GM19025 (cell line): ENCODE results near the gene PRKAG2.

ENCODE experiments used
- ATAC-seq: cut with Tn5 transposase; IDR thresholded peaks from one replicate; pipeline ENCODE4 v1.9.1; 2021; ENCODE audit warnings: mild to moderate bottlenecking, low read depth, moderate library complexity; ENCODE audit not compliant: unreplicated experiment

Gene PRKAG2

DNA sequence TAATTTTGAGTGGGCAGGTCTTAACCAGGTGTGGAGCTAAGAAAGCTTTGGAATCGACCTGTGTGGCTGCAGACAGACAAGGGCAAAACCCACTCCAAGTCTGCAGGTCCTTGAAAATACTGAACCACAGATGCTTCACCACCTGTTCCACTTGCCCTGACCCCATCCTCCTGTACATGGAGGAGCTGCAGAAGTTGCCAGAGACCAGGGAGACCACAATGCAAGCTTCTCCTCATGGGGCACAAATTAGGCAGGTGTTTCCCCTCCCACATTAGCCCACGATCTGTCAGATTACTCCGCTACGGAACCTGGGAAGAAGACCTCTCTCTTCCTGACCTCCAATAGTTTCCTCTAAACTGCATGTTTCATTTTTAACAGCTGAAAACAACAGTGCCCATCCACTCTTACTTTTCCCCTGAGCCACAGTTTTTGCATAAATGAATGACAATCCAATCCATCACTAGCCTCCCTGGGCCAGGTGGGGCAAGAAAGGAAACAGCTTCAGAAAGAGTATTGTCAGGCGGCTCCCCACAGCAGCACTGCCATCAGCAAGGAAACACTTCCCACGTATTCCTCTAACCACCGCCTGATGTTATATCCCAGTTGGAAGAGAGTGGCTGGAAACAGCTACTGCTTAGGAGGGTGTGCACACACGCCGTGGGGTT lies 141.6 kb downstream of the PRKAG2 start:
- ATAC-seq, result no peak

DNA sequence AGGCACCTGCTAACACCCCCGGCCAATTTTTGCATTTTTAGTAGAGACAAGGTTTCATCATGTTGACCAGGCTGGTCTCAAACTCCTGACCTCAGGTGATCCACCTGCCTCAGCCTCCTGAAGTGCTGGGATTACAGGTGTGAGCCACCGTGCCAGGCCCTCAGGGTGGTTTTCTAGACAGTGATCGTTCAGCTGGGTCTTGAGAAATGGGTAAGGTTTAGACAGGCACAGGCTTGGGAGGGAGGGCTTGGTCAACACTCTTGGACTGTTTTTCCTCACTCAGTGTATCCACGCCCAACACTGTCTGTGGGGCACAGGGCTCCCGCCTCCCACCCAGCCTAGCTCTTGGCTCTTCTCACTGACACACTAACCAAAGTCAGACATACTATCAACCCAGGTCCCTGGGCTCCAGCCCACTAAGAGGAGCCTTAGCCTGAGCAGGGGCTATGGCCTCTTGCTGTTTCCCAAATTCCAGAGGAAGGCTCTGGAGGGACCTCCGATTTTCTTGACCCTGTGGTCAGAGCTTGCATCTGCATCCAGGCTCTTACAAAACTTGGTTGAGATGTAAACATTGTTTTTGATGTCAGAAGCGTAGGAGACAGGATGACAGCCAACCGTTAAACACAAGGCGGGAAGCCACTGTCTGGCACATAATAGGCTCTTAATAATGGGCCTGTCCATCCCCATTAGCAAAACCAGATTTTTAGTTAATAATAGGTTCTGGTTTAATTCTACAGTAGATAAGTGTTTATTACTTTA lies 143.9 kb downstream of the PRKAG2 start:
- no peak for ATAC-seq

DNA sequence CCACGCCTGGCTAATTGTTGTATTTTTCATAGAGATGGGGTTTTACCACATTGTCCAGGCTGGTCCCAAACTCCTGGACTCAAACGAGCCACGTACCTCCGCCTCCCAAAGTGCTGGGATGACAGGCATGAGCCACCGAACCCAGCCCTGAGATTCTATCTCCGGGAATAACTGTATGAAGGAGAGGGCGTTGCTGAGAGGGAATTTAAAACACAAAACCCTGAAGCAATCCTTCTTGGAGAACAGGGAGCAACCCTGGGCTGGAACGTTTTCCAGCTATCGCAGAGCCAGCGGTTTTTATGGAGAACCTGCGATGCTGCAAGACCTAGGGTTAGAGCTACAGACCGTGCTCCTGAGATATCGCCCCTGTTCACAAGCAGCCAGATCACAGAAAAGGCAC lies 144.6 kb downstream of the PRKAG2 start:
- no peak for ATAC-seq

DNA sequence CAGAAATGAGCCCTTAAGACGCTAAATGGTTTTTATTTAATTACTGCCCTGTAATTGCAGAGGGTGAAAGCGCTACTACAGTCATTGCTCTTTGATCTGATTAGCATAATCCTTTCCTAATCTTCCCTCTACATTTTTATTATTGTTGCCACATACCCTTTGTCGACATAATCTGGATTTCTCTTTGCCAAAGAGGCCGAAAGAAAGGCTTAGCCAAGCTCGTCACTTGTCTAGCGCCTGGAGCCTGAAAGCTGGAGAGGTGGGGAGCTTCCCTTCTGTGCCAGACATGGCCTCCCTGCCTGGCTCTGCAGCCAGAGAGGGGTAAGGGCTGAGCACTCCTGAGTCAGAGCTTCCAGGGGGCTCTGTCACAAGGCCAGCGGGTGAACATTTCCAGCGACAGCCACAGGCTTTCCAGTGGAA lies 145.9 kb downstream of the PRKAG2 start:
- no peak for ATAC-seq

DNA sequence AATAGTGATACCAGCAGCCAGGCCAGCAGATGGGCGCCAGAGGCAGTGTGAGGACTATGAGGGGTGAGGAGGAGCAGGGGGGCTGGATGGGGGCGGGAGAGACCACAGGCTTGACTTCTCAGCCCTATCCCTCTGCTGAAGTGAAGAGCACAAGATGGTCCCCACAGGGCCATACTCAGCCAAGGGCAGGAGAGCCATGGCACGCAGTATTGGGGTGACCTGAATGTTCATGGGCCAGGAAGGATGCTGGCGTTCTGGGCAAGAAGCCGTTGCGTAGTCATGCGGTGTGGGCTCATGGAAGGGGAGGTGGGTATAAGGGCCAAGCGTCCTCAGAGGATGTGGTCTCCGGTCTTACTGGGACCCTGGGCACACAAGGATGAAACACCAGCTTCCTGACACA lies 146.3 kb downstream of the PRKAG2 start:
- no peak for ATAC-seq

DNA sequence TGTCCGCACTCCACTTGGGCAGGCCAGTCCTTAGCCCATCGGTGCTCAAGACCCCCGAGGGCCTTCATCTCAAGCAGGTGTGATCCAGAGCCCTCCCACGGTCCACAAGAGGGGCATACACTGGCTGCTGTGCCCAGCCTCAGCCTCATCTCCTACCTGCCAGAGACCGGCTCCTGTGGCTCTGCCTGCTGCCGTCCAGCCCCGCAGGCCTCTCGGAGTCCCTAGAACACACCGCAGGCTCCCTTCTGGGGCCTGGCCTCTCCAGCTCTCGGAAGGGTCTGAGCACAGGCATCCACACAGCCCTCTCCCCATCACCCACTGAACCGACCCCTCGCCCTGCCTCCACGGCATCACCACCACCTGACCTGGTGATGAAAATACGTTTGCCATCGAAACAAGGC lies 147.4 kb downstream of the PRKAG2 start:
- no peak for ATAC-seq

DNA sequence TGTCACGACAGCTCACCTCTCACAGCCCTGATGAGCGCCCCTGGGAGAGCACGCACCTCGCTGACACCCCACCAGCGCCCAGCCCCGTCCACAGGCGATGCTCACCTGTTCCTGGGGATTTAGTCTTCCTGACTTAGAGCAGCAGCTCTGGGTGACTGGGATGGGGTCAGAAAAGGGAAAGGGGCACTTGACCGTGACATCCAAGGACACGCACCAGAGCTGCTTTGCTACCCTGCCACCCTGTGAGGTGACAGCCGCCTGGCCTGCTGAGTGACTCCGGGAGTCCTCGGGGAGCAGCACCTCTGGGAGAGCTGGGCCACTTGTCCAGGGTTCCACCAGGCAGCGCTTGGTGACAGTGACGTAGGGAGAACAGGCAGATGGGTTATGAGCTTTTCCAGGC lies 148.2 kb downstream of the PRKAG2 start:
- ATAC-seq, result no peak

DNA sequence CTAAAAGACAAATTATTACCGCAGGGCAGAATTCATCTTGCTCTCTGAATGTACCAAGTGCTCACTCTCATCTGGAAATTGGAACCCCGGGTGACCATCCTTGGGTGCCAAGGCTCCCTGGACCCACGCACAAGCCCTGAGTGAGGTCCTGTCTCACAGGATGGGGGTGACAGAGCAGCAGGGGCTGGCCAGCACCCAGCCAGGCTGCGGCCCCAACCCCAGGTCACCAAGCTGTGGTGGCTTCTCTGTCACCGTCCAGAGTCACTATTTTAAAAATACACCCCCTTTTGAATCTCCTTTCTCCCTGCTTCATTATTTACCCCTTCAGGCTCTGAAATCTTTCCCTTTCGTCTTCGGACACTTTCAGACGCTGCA lies 148.6 kb downstream of the PRKAG2 start:
- ATAC-seq, result no peak

DNA sequence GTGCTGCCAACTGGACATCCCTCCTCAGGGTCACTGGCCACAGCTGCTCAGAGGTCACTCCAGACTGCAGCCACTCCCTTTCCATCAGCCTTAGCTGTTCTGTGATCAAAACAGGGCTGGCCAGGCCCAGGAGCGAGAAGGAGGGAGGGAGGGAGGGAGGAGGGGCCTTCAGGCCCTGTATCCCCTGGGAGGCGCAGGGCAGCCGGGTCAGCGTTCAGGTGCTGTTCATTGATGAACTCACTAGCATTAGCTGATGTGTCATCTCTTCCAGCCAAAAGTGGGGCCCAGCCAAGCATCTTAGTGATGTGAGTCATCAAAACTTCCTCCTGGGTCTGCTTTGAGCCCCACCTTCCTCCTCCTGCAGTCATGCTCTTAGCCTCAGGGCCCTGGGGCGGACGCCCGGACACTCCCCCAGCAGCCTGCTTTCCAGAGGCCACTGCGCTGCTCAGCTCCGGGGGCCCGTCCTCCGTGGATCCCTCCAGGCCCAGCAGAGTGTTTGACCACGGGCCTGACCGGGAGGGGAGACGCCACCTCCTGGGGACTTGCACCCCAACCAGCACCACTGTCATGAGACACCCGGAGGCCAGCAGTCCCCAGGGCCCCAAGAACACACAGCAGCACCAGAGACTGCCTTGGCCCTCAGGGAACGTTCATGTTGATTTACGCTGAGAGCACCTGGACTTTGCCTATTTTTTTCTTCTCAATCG lies 149.2 kb downstream of the PRKAG2 start:
- ATAC-seq, result peak; percentile 79

DNA sequence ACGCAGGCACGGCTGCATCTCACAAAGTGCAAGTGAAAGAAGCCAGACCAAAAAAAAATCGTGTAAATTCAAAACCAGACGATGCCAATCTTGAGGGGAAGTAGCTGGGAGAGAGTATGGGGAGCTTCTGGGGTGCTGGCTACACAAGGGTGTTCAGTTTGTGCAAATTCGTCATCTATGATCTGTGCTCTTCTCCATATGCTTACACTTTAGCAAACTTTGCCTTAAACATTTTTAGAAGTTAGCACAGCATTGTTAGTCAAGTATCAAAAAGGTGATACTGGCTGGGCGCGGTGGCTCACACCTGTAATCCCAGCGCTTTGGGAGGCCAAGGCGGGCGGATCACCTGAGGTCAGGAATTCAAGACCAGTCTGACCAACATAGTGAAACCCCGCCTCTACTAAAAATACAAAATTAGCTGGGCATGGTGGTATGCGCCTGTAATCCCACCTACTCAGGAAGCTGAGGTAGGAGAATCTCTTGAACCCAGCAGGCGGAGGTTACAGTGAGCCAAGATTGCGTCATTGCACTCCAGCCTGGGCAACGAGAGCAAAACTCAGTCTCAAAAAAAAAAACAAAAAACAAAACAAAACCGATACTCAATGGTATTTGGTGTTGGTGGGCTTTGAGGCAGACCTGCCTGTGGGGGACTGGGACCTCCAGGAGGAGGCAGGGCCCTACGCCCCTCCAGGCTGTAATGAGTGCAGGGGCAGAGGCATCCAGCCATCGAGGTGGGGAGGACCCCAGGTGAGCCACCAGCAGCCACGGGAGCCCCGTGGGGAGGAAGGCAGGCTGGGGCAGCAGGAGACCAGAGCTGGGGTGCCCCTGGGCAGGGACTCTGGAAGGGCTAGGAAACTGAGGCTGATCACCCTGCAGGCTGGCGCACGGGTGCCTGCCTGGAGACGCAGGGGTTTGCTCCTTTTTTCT lies 150.0 kb downstream of the PRKAG2 start:
- ATAC-seq, result no peak

DNA sequence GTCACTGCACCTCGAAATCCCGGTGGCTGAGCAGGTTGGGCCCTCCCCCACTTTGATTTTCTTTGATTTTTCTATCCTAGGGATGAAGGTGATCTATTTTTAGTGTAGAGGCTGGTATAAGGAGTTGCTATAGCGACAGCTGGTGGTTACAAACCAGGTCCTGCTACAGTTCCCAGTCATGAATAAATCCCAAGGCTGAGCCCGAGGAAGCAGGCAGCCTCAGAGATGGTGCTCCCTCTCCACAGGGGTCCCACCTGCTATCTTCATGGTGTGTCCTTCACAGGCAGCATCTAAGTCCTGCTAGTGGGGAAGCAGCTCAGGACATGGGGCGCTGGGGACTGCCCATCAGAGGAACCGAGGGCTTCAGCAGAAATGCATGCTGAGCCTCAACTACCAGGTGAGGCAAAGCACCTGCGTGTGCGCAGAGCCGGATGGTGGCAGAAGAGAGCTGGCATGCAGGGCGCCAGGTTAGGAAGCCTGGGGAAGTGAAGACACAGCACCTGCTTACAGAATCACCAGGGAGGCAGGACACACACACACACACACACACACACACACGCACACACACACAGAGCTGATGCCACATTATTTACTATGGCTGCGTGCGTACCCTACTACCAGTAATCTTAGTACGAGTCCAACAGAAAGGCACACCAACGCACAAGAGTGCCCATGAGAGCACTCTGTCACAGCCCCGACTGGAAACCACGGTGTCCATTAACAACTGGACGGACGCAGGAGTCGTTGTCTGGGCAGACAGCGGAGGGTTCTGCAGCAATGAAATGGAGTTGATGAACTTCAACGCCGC lies 150.9 kb downstream of the PRKAG2 start:
- no peak for ATAC-seq

DNA sequence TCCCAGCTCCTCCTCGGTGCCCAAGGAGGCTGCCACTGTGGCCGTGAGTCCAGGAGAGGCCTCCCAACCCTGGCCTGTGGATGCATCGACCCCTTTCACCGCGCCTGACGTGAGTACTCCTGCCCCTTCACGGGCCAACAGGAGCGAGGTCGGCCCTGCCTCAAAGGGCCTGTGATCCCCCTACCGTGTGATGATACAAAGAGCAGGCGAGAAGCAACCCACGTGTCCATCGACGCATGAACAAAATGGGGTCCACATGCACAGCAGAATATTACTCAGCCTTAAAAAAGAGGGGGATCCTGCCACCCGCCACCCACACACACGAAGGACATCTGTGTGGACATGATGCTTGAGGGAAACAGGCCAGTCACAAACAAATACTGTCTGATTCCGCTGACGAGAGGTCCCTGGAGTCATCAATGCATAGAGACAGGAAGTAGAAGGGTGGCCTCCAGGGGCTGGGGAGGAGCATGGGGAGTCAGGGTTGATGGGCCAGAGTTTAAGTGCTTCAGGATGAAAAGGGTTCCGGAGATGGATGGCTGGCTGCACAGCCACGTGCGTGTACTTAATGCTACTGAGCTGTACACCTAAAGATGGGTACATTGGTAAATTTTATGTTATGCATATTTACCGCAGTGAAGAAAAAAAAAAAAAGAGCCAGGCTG lies 151.9 kb downstream of the PRKAG2 start:
- no peak for ATAC-seq

DNA sequence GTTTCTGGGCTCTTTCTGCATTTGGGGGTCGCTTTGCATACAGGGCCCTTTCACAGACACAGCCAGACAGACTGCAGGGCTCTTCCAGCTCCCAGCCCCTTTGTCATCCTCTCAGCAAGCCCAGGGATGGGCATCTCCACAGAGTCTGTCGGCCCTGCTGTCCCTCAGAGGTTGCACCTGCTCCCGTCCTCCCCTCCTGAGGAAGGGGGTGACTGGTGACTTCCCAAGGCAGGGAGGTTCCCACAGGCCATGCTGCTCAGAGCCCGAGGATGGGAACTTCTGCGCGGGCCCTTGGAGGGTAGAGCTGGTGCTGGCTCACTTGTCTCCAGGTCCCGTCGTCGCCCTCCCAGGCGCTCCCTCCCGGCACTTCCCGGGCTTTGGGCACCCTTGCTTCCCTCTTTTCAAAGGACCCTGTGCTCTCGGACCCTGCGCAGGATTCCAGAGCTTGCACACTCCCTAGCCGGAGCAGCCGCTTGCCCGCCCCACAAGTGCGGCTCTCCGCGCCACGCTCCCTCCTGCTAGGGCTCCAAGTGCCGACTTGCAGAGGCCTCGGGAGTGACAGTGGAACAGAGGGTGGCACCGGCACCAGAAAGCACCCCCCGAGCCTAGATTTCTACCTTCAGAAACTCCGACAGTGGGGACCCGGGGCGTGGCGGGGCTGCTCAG lies 152.5 kb downstream of the PRKAG2 start:
- no peak for ATAC-seq

DNA sequence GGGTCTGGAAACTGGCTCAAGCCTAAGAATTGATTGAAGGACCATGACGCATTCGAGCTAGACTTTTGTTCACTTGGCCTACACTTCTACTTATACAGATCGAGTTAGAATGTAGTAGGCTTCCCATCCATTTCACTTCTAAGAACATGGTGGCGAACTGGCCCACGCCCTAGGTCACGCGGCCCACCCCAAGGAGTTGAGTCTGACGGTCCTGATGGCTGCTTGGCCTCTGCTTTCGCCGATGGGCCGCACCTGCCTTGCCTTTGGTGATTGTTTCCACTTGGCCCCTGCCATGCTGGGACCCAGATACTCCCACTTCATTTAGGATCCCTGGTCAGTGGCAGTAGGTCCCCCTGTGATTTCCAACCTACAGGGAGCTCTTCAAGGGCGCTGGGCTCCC lies 153.6 kb downstream of the PRKAG2 start:
- no peak for ATAC-seq

DNA sequence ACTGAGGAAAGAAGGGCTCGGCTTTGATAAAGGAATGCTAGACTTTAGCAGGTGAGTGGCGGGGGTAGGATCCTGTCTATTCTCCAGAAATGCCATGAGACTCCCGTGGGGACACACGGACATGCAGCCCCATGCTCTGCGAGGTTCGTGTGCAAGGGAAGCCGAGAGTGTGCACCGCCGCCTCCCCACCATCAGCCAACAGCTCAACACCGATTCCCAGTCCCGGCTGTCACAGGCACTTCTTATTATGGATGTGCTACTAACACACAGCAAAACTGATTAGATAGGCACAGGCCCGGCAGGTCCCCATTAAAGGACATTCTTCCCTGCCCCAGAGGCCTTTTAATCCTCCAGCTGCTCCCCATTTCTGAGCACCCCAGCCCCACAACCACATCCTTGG lies 154.4 kb downstream of the PRKAG2 start:
- no peak for ATAC-seq

DNA sequence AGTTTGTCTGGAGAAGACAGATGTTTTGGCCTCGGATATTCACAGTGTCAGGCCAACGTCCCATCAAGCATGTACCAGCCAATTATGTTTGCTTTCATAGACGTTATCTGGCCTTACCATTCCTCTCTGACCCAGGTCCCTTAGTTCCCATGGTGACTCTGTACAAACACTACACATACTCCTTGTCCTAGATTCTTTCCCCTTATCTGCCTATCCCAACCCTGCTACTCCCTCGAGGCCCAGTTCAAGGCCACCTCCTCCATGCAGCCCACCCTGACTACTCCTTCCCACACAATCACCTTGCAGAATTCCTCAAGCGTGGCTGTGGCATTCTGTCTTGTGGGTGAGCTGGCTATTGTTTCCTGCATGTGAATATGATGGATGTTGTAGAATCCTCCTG lies 155.2 kb downstream of the PRKAG2 start:
- ATAC-seq, result no peak

DNA sequence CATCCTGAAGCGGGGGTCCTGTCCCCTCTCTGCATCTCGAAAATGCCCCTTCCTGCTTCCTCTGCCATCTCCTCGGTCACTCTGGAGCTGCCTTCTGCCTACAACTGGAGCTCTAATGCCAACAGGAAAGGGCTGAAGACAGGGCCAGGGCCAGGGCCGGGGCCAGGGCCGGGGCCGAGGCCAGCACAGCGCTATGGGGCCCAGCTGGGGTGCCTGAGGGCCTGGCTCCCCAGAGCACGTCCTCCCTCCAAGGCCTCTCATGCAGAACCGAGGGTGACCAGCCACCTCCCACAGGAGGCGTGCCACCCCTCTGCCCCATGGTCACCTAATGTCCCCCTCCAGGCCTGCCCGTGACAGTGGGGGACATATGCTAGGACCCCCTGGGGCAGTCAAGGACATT lies 155.7 kb downstream of the PRKAG2 start:
- ATAC-seq, result no peak

DNA sequence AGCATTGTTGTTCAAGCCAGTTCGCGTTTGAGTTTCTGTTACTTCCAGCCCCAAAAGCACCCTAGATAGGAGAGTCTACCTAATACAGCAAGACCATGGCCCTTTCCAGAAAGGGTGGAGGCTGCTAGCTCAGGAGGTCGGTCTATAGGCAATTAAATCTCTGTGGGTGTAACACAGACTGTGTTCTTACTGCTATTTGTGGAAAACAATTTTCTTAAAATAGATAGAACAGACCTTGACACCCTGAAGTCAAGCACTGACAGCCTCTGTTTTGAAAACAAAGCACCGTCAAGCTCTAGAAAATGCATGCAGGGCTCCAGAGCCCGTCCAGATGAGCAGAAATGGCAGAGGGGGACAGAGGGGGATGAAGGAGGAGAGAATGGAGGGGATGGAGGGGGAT lies 156.6 kb downstream of the PRKAG2 start:
- no peak for ATAC-seq

DNA sequence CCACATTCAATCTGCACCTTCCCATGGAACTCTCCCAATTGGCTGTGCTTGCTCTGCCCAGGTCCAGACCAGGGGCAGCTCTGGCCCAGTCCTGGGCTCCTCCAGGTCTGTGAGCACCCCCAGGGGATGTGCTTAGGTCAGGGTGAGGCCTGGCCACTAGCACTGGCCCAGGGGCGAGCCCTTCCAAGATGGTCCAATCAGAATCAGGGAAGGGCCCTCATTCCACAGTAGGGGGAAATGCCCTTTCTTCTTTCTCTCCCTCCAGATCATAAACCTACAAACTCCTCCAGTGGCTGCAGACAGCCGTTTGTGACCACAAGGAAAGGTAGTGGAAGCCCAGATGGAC lies 157.0 kb downstream of the PRKAG2 start:
- ATAC-seq, result no peak
